ENCODE data around the gene GRIP2. TPM values are rescaled to one million over a fixed set of nuclear protein-coding genes. Genes with fewer than 3 reads are reported as not detected.

GRIP2 gene
- total RNA-seq, 1 donor from 2014 or later: 3.3 TPM

- Mint-ChIP-seq H3K4me1 (ENCODE audit: low read depth, unreplicated experiment) (no peaks in the 10 kb centered on the region), H3K27me3 (ENCODE audit: low read depth, unreplicated experiment) (peaks cover 38% of the 10 kb centered on the region), H3K4me3 (ENCODE audit: unreplicated experiment) (no peak overlapping the region), H3K9me3 (ENCODE audit: unreplicated experiment) (no peaks in the 10 kb centered on the region), H3K27ac (ENCODE audit: unreplicated experiment) (no peak overlapping the region), H3K36me3 (ENCODE audit: low read depth, unreplicated experiment) (no peaks in the 10 kb centered on the region)
- Histone ChIP-seq H3K9ac (ENCODE audit: low read length) (no peak overlapping the region), H3K36me3 (ENCODE audit: insufficient read depth, low read length) (no peaks in the 10 kb centered on the region), H3K4me1 (ENCODE audit: insufficient read depth, low read length) (no peaks in the 10 kb centered on the region), H3K4me3 (ENCODE audit: insufficient read depth, low read depth, low read length) (no peak overlapping the region), H3K9me3 (ENCODE audit: insufficient read depth, low read depth, low read length) (no peaks in the 10 kb centered on the region), H3K27me3 (ENCODE audit: insufficient read depth, low read length) (peaks cover 14% of the 10 kb centered on the region), H3K27ac (ENCODE audit: low read depth, low read length) (no peak overlapping the region), H2AFZ (ENCODE audit: low read depth, low read length) (no peak overlapping the region), H4K20me1 (ENCODE audit: insufficient read depth, low read length) (no peaks in the 10 kb centered on the region), H3K4me2 (ENCODE audit: low read length) (no peak overlapping the region), H3K79me2 (ENCODE audit: insufficient read depth, low read length) (no peaks in the 10 kb centered on the region)
- no peak for TF ChIP-seq CTCF (IDR thresholded peaks at IDR 0.05; ENCODE audit: insufficient read depth, low read depth, low read length)
- no peak for TF ChIP-seq EZH2 (IDR thresholded peaks at IDR 0.05; ENCODE audit: insufficient read depth, low read length)
- no peak for FAIRE-seq
- DNase-seq (ENCODE audit: low read depth): no peak
Measured at GRCh38 chr3:14514323-14514720, 25.8 kb downstream of the GRIP2 start.

- H2AFZ ChIP-seq (ENCODE audit: low read depth, low read length): no peak overlapping the region
- H3K9me3 ChIP-seq (ENCODE audit: insufficient read depth, low read depth, low read length): no peaks in the 10 kb centered on the region
- no peak overlapping the region for H3K4me2 ChIP-seq (ENCODE audit: low read length)
- H4K20me1 ChIP-seq (ENCODE audit: insufficient read depth, low read length): no peaks in the 10 kb centered on the region
- DNase-seq (ENCODE audit: low read depth) (no peak), FAIRE-seq (no peak)
- no peaks in the 10 kb centered on the region for H3K36me3 ChIP-seq (ENCODE audit: insufficient read depth, low read length)
- H3K4me3 Mint-ChIP-seq (ENCODE audit: unreplicated experiment): no peak overlapping the region
- H3K9ac ChIP-seq (ENCODE audit: low read length): no peak overlapping the region
- H3K4me1 ChIP-seq (ENCODE audit: insufficient read depth, low read length): no peaks in the 10 kb centered on the region
- H3K9me3 Mint-ChIP-seq (ENCODE audit: unreplicated experiment): no peaks in the 10 kb centered on the region
- TF ChIP-seq CTCF (IDR thresholded peaks at IDR 0.05; ENCODE audit: insufficient read depth, low read depth, low read length) (no peak), EZH2 (IDR thresholded peaks at IDR 0.05; ENCODE audit: insufficient read depth, low read length) (no peak)
- H3K27ac Mint-ChIP-seq (ENCODE audit: unreplicated experiment): no peak overlapping the region
- no peak overlapping the region for H3K27ac ChIP-seq (ENCODE audit: low read depth, low read length)
- no peaks in the 10 kb centered on the region for H3K79me2 ChIP-seq (ENCODE audit: insufficient read depth, low read length)
- H3K27me3 ChIP-seq (ENCODE audit: insufficient read depth, low read length): peaks cover 10% of the 10 kb centered on the region
- peaks cover 32% of the 10 kb centered on the region for H3K27me3 Mint-ChIP-seq (ENCODE audit: low read depth, unreplicated experiment)
- H3K4me3 ChIP-seq (ENCODE audit: insufficient read depth, low read depth, low read length): no peak overlapping the region
- H3K36me3 Mint-ChIP-seq (ENCODE audit: low read depth, unreplicated experiment): no peaks in the 10 kb centered on the region
- no peaks in the 10 kb centered on the region for H3K4me1 Mint-ChIP-seq (ENCODE audit: low read depth, unreplicated experiment)
Measured at GRCh38 chr3:14513566-14514322, 26.4 kb downstream of the GRIP2 start.

- no peaks in the 10 kb centered on the region for H3K9me3 ChIP-seq (ENCODE audit: insufficient read depth, low read depth, low read length)
- no peaks in the 10 kb centered on the region for H3K9me3 Mint-ChIP-seq (ENCODE audit: unreplicated experiment)
- no peak overlapping the region for H3K27ac Mint-ChIP-seq (ENCODE audit: unreplicated experiment)
- no peaks in the 10 kb centered on the region for H3K79me2 ChIP-seq (ENCODE audit: insufficient read depth, low read length)
- TF ChIP-seq CTCF (IDR thresholded peaks at IDR 0.05; ENCODE audit: insufficient read depth, low read depth, low read length): no peak
- TF ChIP-seq EZH2 (IDR thresholded peaks at IDR 0.05; ENCODE audit: insufficient read depth, low read length): no peak
- H2AFZ ChIP-seq (ENCODE audit: low read depth, low read length): no peak overlapping the region
- no peaks in the 10 kb centered on the region for H3K4me1 ChIP-seq (ENCODE audit: insufficient read depth, low read length)
- no peaks in the 10 kb centered on the region for H3K36me3 Mint-ChIP-seq (ENCODE audit: low read depth, unreplicated experiment)
- DNase-seq (ENCODE audit: low read depth) (no peak), FAIRE-seq (no peak)
- no peak overlapping the region for H3K4me3 Mint-ChIP-seq (ENCODE audit: unreplicated experiment)
- no peak overlapping the region for H3K4me2 ChIP-seq (ENCODE audit: low read length)
- no peaks in the 10 kb centered on the region for H3K36me3 ChIP-seq (ENCODE audit: insufficient read depth, low read length)
- peaks cover 33% of the 10 kb centered on the region for H3K27me3 Mint-ChIP-seq (ENCODE audit: low read depth, unreplicated experiment)
- H3K27ac ChIP-seq (ENCODE audit: low read depth, low read length): no peak overlapping the region
- no peak overlapping the region for H3K9ac ChIP-seq (ENCODE audit: low read length)
- peaks cover 8% of the 10 kb centered on the region for H3K27me3 ChIP-seq (ENCODE audit: insufficient read depth, low read length)
- no peaks in the 10 kb centered on the region for H3K4me1 Mint-ChIP-seq (ENCODE audit: low read depth, unreplicated experiment)
- H4K20me1 ChIP-seq (ENCODE audit: insufficient read depth, low read length): no peaks in the 10 kb centered on the region
- no peak overlapping the region for H3K4me3 ChIP-seq (ENCODE audit: insufficient read depth, low read depth, low read length)
Measured at GRCh38 chr3:14512942-14513327, 27.2 kb downstream of the GRIP2 start.

All from astrocyte (in vitro differentiated cells and primary cell).